GM21576 (cell line): Measurements from ENCODE around the gene GPC1.

Experiments used
- ATAC-seq: cut with Tn5 transposase; IDR thresholded peaks from one replicate; pipeline ENCODE4 v1.9.1; 2021; ENCODE audit warnings: mild to moderate bottlenecking, moderate library complexity; ENCODE audit not compliant: unreplicated experiment

GPC1 gene

DNA sequence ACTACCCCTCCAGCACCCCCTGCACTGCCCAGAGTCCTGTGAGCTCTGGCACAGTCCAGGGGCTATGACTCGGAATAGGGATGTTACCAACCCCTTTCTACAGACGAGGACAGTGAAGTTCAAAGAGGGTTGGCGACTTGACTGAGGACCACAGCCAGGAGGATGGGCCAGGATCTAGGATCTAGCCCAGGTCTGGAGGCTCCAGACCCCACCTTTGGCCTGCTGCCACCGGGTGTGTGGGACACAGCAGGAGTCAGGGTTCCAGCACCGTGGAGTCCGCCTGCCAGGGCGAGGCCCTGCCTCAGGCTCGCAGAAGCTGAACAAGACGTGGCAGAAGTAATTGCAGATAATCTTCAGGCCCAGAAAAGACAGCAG lies 37.9 kb upstream of the GPC1 start:
- no peak for ATAC-seq

DNA sequence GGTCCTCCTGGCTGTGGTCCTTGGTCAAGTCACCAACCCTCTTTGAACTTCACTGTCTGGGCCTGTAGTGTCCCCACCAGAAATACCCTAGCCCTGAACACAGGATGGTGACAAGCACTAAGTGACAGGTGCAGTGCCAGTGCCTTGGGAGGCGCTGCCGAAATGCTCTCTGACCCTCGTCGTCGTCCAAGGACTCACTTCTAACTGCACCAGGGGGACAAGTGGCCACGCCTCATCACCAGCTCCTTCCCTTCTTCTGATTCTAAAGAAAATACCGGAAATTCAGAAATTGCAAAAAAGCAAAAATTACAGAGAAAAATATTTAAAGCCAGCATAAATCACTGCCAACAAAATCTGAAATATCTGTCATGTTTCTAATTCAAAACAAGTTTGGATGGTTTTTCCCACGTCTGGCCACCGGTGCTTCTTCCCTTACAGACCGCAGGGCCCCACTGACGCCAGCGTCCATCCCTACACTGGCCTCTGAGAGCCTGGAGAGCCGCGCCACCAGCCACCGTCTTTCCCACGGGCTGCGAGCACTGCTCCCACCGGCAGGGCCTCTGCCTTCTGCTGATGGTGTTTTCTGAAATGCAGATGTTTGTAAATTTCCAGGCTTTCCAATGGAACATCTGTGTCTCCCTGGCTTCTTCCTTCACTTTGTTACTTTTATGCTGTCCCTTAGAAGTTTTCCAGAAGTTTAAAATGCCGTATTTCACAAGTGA lies 37.4 kb upstream of the GPC1 start:
- ATAC-seq: no peak

DNA sequence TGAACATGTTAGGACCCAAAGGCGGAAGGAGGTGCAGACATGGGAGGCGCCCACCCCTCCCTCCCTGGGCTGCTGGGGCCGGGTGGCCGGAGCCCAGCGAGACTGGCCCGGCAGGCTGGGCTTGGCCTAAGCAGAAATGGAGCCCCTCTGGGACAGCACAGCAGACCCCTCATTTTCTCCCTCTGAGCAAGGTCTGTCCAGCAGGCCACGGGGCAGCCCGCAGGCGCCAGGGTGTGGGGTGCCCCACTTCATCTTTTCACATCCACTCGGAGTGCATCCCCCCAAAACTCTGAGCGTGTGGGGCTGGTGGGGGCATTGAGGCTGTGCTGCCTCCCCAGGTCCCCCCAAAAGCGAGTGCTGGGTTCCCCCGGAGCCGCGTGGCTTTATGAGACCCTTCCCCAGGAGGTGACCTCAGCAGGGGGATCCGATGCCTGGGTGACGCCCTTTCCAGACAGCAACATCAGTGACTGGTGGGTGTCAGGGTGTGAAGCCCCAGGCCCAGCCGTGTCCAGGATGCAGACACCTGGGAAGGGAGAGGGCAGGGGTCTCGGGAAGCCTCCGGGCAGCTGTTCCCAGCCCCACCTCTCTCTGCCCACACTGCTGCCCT lies 36.7 kb upstream of the GPC1 start:
- ATAC-seq: no peak

DNA sequence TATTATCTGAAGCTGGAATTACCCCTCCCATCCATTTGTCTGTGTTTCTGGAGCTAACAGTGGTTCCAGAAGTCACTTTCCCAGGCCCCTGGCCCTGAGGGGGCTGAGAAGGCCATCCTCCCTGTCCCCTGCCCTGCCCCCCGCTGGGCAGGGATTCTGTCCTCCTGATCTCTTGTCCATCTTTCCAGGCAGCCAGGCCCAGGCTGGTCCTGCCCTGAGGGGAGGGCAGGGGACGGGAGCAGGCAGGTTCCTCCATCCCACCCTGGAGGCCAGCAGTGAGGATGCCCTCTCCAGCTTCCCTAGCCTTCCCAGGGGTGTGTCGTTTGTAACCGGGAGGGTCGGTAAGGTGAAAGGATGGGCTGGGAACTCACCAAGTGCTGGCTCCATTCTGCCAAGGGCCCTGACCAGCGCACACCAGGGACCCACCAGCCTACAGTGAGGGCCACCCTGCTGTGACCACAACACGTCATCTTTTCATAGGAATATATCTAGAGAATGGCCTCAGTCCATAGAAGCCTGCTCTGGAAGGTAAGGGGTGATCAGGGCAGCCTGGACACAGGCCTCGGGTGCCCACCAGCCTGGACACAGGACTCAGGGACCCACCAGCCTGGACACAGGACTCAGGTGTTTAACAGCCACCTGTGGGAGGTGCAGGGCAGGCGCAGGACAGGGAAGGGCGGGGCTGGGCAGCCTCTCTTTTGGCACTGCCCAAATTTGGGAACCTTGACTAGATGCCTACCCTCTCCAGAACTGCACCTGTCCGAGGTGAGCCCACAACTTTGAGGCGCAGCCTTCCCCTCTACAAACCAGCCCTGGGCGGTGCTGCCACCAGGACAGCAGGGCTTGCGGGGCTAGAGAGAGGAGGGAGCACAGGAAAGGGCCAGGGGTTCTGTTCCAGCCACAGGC lies 35.8 kb upstream of the GPC1 start:
- ATAC-seq: no peak

DNA sequence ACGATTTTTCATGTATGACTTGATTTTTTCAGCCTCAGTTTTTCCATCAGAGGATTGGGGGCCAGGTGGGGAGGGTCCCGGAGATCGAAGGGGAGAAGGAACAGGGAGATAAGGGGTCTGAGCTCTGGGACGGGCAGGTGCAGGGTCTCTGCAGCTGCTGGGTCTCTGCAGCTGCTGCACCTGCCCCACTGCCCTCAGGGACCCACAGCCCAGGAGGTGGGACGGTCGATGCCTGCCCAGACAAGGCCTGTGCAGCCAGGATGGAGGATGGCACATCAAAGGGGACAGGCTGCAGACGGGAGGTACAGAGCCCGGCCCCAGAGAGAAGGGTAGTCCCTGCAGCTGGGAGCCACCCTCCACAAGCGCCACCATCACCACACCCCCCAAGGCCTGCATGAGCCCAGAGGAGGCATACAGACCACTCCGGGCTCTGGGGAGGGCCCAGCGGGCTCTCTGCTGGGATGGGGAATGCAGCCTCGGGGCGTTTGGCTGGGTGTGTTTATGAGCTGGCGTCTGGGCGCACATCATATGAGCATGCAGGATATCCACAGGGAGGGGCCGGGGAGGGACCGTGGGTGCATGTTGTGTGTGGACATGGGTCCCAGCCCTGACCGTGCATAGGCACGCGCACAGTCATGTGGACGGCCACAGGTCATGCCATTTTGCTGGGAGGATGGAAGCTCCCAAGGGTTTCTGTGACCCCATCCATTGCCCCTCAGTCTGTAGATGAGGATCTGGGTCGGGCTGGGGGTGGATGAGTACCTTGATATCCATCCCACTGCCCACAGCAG lies 34.9 kb upstream of the GPC1 start:
- no peak for ATAC-seq

DNA sequence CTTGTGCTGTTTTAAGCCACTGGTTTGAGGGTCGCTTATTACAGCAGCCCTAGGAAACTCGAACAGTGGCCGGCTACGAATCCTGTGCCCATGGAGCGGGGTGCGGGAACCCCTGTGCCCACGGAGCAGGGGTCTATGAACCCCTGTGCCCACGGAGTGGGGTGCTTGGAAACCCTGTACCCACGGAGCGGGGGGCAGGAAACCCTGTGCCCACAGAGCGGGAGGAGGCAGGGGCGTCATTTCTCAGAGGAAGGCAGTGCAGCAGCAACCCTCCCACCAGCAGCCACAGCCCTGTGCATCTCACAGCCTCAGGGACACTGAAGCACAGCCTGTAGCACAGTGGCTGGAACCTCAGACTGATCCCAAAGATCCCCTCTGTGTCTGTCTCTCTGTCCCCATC lies 34.2 kb upstream of the GPC1 start:
- ATAC-seq: no peak

DNA sequence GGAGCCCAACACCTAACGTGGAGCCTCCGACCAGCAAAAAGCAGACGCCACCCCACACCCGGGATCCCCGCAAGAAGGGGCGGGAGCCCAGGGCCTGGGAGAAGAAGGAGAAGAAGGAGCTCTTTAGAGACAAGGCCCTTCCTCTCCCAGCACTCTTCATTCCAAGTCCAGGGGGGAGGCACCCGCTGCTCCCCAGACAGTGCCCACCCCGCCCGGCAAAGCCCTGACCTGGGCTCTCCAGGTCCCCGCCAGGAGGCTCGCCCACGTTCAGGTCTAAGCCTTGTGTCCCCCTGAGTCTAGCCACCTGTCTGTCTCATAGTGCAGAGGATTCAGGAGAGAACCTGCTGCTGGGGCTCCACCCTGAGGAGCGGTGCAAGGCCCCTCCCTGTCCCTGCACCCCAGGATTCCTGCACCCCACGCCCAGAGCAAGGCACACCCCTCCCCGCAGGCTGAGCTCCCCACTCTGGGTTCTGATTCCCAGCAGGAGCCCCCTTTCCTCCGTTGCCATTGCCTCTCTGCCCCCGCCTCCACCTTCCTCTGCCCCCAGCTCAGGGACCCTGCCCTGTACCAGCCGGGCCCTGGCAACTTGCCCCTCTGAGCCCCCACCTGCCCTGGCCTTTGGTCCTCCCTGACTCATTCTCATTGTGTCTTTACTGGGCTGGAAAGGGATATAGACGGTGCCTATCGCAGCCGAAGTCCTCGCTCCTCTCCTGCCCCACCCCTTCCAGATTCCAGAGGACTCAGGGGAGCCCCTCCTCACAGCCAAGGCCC lies 33.5 kb upstream of the GPC1 start:
- ATAC-seq: no peak

DNA sequence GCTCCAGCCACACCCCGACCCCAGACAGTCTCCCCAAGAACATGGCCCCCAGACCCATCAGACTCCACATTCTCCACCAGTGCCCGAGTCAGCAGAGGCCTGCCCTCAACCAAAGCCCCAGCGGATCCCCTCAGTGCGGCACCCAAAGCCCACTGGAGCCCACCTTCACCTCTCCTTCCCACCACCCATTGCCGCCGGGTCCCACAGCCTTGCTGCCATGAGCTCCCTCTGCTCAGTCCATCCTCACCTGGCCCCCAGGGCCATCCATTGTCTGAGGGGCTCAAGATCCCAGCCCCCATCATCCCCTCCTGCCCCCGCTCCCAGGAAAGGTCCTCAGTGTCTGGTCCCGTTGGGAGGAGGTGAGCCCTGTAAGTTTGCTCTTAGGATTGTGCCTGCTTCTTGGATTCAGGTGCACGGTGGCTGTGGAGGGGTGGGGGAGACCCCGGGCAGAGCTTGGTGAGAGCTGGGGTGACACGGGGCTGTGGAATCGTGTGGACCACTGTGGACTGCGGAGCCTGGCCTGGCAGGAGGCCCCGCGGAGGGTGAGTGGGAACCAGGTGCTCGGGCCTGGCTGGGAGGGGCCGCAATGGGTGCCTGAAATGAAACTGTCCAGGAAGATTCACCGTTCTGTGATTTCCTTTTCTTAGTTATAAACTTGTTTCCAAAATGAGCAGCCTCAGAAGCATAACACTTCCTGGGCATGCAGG lies 32.7 kb upstream of the GPC1 start:
- no peak for ATAC-seq

DNA sequence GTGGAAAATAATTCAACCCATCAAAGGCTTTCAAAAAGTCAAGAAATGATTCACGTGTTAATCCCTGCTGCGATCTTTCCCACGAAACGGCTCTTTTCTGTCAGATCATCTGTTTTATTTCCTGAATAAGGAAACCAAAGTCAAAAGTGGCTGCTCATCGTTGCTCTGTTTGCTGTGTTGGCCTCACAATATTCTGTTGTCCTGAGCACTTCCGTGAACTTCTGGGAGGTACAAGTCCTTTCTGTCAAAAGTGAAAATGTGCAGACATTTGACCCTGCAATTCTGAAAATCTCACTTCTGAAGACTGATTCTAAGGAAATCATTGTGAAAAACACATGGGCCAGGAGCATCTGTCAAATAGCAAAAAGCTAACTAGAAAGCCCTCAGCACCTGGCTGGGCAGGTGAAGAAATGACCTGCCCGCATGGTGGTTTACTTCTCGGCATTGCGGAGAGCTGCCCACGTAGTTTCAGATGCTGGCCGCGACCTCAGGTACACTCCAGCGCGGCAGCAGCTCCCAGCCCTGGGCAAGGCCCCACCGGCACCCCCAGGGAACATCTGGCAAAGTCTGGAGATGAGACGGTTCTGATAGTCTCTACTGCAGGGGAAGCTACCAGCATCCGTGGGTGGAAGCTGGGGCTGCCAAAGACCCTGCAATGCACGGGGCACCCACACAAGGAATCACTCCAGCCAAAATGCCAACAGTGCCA lies 31.9 kb upstream of the GPC1 start:
- ATAC-seq: no peak

DNA sequence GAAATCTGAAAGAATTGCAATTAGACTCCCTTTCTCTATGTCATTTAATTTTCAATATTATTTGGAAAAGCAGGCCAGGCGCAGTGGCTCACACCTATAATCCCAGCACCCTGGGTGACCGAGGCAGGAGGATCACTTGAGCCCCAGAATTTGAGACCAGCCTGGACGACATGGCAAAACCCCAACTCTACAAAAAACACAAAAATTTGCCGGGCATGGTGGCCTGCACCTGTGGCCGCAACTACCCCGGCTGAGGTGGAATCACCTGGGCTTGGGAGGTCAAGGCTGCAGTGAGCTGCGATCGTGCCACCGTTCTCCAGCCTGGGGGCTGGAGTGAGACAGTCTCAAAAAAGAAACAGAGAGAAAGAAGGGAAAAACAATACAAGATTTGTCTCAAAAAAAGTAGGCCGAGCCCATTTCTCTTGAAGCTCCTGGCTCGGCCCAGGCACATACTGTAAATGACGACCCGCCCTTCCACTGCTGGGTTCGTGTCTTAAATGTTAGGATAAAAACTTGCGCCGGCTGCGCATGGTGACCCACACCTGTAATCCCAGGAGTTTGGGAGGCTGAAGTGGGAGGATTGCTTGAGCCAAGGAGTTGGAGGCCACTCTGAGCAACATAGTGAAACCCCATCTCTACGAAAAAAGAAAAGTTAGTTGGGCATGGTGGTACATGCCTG lies 31.1 kb upstream of the GPC1 start:
- ATAC-seq: no peak

DNA sequence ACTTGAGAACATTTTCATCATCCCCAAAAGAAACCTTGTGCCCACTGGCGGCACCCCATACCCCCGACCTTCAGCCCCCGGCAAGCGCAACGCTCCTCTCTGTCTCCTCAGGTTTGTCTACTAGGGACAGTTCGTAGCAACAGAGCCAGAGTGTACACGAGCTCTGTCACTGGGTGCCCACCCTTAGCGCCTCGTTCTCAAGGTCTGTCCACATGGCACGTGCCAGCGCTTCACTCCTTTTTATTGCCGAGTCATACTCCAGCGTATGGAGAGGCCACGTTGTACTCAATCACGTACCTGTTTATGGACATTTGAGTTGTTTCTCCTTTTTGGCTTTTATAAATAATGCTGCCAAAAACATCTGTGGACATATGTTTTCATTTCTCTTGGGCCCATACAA lies 30.3 kb upstream of the GPC1 start:
- no peak for ATAC-seq

DNA sequence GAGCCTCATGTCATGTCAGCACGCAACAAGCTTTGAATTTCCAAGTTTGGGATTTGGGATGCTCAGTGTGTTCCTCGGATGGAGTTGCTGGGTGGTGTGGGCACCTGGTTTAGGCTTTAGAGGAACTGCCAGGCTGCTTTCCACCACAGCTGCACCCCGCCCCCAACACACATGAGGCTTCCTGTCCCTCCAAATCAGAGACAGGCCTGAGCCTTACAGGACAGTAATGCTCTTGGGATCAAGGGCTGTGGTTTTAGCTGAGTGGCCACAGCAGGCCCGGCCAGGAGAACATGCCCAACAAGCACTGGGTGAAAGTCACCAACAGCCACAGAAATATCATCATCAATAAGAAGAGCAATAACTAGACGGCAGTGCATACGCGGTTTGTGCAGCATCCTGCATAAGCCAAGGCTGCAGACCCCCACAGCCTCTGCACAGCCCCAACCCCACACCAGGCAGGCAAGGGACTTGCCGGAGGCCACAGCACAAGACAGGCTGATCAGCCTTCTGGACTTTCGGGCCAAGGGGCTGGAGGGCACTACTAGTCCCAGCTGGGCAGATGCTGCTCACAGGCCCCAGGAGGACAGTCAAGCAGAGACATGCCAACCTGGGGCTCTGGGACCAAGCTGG lies 29.7 kb upstream of the GPC1 start:
- ATAC-seq: no peak

DNA sequence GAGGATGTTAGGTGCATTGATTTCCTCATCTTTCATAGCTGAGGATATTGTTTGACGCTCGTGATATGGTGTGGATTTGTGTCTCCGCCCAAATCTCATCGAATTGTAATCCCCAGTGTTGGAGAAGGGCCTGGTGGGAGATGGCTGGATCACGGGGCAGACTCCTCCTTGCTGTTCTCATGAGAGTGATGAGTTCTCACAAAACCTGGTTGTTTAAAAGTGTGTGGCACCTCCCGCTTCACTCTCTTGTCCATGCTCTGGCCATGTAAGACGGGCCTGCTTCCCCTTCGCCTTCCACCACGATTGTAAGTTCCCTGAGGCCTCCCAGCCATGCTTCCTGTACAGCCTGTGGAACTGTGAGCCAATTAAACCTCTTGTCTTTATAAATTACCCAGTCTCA lies 28.4 kb upstream of the GPC1 start:
- ATAC-seq: no peak

DNA sequence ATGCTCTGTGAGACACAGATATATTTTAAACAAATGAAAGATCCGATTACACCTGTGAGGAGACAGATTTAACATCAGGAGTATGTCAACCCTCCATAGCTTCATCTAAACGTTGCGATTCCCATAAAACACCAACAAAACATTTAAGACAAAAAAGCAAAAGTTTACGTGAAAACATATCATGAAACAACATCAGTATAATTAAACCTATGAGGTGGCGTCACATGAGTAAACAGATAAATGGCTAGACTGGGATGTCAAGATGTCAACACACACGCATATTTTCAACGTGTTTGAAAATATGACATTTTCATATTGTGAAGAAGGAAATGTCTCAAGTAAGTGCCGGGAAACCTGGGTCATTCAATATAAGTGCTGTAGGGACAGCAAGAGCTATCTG lies 25.5 kb upstream of the GPC1 start:
- no peak for ATAC-seq

DNA sequence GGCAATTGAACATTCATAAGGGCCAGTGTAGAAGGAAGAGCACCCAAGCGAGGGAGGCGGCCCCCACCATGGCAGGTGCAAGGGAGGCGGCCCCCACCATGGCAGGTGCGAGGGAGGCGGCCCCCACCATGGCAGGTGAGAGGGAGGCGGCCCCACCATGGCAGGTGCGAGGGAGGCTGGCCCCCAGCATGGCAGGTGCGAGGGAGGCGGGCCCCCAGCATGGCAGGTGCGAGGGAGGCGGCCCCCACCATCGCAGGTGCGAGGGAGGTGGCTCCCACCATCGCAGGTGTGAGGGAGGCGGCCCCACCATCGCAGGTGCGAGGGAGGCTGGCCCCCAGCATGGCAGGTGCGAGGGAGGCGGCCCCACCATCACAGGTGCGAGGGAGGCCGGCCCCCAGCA lies 24.7 kb upstream of the GPC1 start:
- no peak for ATAC-seq

DNA sequence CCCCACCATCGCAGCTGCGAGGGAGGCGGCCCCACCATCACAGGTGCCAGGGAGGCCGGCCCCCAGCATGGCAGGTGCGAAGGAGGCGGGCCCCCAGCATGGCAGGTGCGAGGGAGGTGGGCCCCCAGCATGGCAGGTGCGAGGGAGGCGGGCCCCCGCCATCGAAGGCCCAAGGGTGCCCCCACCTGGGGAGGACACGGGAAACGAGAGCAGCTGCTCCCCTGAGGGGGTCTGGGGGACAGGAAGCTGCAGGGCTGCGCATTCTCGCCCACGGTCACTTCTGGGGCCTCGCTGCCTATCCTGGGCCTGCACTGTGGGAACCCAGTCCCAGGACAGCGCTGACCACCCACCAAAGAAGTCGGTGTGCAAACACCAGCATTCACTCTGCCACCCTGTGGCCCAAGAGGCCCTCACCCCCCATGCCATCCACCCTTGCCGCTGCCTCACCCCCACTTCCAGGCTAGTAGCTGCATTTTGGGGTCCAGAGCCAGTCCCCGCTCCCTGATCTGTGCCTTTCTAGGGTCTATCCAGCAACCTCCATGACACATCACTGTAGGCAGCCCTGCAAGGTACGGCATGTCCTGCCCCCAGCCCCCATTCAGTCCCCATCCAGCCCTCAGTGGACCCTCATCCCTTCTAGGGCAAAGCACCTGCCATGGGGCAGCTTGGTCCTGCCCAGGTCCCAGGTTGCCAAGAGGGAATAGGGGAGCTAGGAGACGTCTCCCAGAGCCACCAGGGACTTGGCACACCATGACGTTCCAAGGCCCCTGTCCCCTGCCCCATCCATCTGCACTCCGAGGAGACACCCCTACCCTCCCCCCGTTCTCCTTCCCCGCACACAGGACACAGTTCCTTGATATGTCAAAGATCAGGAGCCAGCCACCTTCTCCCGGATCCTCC lies 24.0 kb upstream of the GPC1 start:
- ATAC-seq: no peak

DNA sequence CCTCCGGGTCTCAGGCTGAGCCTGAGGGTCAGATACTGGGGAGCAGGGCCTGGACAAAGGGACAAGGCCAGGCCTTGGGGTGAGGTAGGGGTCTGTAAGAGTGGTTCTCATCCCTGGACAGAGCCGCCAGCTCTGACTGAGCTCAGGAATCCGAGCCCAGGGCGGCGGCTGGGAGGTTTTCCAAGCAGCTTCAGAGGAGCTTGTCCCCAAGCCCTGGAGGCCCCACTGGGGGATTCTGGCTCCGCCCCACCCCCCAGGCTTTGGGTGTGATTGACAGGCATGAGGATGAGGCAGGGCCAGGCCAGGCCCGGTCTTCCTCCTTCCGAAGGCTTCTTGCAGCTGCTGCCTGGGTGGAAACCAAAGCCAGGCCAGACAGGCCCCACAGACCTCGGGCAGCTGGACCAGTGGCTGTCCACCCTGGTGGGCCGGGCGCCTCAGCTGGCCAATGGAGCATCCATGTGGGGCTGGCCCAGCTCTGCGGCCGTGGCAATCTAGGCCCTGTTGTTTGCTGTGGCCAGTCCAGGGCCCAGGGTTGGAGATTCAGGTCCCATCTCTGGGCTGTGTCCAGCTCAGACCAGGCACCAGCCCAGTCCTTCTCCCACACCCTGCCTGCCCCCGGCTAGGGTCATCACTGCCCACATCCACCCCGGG lies 23.1 kb upstream of the GPC1 start:
- no peak for ATAC-seq
